Erythroblast (primary cell): ENCODE data around the gene CNBD2.

Experiments
- GATA1 ChIP-seq: IDR thresholded peaks from 2 replicates; pipeline ENCODE4 v1.6.1; 2011; ENCODE audit warnings: low read depth, mild to moderate bottlenecking, control low read depth, low read length, moderate library complexity
- POLR2A ChIP-seq: IDR thresholded peaks from 2 replicates; pipeline ENCODE4 v1.6.1; 2011; ENCODE audit warnings: mild to moderate bottlenecking, low read length

DNA sequence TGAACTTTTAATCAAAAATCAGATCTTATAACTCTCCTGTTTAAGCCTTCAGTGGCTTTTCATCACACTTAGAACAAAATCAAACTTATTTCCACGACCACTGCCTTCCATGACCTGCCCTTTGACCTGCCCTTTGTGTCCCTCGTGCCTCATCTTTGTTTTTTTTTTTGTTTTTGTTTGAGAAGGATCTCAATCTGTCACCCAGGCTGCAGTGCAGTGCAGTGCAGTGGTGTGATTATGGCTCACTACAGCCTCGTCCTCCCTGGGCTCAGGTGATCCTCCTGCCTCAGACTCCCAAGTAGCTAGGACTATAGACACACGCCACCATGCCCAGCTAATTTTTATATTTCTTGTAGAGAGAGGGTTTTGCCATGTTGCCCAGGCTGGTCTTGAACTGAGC is 86.8 kb downstream of the CNBD2 start:
- TF ChIP-seq POLR2A (no peak), GATA1 (no peak)
